ENCODE results near the gene XYLB.

DNA sequence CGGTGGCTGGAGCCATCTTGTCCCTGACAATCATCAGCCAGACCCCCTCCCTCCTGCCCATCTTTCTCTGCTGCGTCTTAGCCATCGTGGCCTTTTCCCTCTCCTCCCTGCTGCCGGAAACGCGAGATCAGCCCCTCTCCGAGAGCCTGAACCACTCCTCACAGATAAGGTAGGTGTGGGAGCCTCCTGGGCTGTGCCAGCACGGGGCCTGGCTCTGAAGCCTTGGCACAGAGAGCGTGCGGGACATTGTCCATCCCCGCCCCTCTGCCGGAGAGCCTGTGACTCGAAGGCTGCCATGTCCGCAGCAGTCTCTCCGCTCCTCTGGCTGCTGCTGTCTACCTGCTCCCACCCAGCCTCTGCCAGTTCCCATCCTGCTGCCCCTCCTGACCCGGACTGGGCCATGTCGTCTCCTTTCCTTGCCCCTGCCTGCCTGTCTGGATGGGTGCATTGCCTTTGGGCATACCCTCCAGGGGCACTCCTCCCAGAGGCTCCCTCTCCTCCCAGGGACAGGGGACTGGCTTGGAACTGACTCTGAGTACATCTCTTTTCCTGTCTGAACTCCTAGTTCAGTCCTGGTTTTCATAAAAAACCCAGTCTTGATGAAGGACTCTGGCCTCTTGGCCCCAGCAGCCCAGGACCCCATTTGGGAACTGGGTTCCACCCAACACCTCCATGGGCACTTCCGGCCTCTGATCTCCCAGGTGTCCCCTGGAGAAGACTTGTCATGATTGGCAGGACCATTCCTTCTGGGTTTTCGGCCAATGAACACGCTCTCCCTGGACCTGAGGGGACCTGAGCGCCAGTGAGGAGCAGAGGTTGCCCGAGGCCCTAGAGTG lies 30.0 kb upstream of the XYLB start:
- TF ChIP-seq CTCF (IDR thresholded peaks at IDR 0.05) (no peak), POLR2A (IDR thresholded peaks at IDR 0.05) (no peak), EP300 (IDR thresholded peaks at IDR 0.05) (no peak)

Data from ovary (tissue), 3 donors.